Measurements from ENCODE around the gene FPR2.
"Not testable (repeated sequence)": the region's sequence is repeated elsewhere in the genome, so short reads cannot be mapped to it uniquely, and the experiment has no call there.

Gene FPR2

GRCh38 chr19:51760697-51761356 is at the start of gene FPR2:
FPR2 (plus strand) TSS chr19:51761180; CDS start chr19:51768659, 7,479 bp downstream.
- DNase-seq: no peak

- DNase-seq: no peak
Observed at GRCh38 chr19:51711702-51712101, 49.3 kb upstream of the FPR2 start.

- no peak for DNase-seq
Observed at GRCh38 chr19:51712461-51713081, 48.4 kb upstream of the FPR2 start.

DNA sequence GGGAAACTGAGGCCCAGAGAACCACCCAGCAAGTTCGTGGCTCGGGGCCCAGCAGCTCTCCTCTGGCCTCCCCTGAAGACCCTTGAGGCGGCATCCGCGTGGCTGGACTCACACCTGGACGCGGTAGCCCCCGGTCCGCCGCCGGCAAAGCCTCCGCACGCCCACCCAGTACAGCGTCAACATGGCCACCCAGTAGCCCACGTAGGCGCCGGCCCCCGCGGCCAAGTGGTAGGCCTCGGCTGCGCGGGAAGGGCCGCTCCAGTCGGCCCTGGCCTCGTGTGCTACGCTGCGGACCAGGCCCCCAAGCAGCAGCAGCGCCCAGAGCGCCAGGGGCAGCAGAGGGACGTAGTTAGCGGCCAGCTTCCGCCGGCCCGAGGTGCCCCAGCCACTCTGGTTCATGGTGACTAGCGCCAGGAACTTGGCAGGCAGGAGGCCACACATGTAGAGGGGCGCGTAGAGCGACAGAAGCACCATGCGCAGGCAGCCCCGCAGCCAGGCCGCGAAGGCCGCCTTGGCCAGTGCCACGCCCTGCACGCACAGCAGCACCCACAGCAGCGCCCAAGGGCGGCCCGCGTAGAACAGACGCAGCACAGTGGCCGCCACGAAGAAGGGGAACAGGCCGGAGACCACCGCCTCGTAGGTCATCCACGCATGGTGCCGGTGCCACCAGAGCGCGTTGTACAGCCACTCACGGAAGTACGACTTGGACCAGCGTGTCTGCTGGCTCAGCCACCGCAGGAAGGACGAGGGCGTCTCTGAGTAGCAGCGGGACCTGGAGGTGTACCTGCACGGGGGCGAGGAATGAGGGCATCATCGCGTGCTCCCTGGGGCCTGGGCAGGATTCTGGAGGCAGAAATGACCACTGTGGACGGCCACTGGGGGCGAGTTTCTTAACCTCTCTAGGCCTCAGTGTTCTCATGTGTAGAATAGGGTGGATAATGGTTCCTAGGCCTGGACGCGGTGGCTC is 47.4 kb upstream of the FPR2 start:
- DNase-seq: no peak

- no peak for DNase-seq
Observed at GRCh38 chr19:51714848-51715247, 46.1 kb upstream of the FPR2 start.

- no peak for DNase-seq
Observed at GRCh38 chr19:51715850-51716249, 45.1 kb upstream of the FPR2 start.

DNA sequence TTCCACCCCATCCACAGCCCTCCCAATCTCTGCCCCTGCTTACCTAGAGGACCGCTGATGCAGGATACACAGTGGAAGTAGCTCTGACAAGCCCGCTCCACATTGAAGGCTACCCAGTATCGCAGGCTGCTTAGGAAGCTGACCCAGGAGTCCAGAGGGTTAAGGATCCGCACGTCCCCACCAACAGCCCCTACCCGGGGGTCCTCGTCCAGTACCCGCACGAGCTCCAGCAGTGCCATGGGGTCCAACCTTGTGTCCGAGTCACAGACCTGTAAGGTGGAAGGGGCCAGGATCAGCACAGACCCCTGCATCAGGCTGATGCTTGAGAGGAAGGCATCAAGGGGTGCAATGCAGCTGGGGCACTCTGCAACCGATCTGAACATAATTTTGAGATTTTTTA is 44.1 kb upstream of the FPR2 start:
- no peak for DNase-seq

DNA sequence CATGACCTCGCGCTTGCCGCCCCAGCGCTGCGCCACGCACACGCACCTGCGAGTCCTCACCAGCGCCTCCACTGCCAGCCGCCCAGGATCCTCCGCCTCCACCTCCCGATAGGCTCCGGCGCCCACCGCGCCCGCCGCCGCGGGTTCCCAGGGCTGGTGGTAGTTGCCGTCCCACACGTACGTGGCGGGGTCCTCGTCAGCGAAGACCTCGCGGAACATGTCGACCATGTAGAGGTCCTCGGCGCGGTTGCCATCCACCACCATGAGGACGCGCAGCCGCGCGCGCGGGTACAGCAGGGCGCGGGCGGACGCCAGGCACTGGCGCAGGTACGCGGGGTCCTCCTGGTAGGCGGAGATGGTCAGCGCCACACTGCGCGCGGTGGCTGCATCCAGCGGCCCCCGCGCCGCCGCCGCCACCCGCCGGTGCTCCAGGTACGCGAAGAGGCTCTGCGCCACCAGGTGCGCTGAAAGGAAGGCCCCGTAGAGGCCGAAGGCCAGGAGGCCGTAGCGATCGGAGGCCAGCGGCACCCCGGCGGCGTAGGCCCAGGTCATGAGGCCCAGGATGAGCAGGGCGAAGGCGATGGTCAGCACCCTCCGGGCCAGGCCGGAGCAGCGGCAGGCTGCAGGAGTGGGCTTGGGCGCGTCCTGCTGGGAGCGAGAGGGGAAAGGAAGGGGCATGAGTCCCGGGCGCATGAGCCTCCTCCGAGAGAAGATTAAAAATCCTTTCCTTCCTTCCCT is 41.6 kb upstream of the FPR2 start:
- no peak for DNase-seq

GRCh38 chr19:51721905-51722304 is 39.1 kb upstream of the FPR2 start:
- DNase-seq: no peak

DNA sequence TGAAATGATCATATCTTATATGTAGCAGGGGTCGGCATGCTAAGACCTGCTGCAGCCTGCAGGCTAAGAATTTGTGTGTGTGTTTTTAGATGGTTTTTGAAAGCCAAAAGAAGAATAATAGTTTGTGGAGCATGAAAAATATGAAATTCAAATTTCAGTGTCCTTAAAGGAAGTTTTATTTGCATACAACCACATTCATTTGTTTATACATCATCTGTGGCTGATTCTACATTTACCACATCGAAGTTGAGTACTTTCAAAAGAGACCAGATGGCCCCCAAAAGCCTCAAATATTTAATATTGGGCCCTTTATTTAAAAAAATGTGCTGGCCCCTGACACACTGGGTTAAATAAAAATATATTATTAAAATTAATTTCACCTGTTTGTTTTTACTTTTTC is 38.5 kb upstream of the FPR2 start:
- no peak for DNase-seq

GRCh38 chr19:51724543-51724942 is 36.4 kb upstream of the FPR2 start:
- DNase-seq: no peak

DNA sequence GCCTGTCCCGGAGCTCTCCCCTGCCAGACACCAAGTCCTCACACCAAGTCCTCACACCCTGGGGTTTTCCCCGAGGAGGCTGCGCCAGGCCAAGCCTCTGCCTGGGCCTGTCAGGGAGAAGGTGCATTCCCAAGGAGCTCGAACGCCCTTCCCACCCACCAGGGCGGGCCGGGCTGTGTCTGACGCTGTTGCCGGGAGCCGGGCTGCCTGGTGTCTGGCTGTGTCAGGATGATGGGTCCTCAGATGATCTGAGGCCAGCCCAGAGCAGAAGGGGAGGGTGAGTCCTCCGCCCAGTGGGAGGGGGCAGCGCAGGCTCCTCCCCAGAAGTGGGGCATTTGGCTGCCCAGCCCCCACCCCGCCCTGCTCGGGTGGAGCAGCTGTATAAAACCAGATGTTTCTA is 34.9 kb upstream of the FPR2 start:
- no peak for DNase-seq

- DNase-seq: no peak
Observed at GRCh38 chr19:51727349-51727880, 33.6 kb upstream of the FPR2 start.

GRCh38 chr19:51729781-51730180 is 31.2 kb upstream of the FPR2 start:
- DNase-seq: no peak

DNA sequence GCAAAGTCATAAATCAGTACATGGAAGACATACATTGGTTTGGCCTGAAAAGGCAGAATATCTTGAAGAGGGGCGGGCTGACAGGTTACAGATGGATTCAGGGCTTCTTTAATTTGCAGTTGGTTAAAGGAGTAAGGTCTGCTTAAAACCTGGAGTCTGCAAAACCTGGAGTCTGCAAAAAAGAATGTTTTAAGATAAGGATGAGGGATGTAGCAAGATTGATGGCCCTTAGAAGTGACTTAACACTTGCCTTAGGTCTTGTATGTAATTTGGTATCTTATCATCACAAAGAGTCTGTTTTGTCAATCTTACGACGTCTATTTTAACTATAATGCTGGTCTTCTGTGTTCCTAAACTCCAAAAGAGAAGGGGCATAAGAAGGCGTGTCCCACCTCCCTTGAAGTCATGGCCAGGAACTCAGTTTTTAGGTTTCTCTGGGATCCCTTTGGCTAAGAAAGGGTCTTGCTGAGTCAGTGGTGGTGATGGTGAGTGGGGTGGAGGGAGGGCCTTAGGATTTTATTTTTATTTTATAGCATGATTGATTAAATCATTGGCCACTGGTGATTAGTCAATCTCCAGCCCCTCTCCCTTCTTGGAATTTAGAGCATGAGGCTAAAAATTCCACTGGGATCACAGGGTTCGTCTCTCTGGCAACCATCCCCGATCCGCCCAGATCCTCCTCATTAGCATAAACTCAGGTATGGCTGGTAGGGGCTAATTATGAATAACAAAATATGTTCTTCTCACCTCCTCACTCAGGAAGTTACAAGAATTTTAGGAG is 27.0 kb upstream of the FPR2 start:
- DNase-seq: no peak

GRCh38 chr19:51735759-51736449 is 25.1 kb upstream of the FPR2 start:
- DNase-seq: no peak

DNA sequence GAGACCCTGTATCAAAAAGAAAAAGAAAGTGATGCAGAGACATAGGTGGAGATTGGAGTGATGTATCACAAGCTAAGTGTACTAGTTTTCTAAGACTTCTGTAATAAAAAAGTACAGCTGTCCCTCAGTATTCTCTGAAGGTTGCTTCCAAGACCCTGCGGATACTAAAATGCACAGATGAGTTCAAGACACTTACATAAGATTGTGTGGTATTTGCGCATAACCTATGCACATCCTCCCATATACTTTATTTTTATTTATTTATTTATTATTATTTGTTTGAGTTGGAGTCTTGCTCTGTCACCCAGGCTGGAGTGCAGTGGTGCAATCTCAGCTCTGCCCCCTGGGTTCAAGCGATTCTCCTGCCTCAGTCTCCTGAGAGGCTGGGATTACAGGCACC is 23.6 kb upstream of the FPR2 start:
- DNase-seq: no peak

GRCh38 chr19:51737924-51738323 is 23.1 kb upstream of the FPR2 start:
- DNase-seq: no peak

- DNase-seq: not testable (repeated sequence)
Observed at GRCh38 chr19:51738523-51738922, 22.5 kb upstream of the FPR2 start.

DNA sequence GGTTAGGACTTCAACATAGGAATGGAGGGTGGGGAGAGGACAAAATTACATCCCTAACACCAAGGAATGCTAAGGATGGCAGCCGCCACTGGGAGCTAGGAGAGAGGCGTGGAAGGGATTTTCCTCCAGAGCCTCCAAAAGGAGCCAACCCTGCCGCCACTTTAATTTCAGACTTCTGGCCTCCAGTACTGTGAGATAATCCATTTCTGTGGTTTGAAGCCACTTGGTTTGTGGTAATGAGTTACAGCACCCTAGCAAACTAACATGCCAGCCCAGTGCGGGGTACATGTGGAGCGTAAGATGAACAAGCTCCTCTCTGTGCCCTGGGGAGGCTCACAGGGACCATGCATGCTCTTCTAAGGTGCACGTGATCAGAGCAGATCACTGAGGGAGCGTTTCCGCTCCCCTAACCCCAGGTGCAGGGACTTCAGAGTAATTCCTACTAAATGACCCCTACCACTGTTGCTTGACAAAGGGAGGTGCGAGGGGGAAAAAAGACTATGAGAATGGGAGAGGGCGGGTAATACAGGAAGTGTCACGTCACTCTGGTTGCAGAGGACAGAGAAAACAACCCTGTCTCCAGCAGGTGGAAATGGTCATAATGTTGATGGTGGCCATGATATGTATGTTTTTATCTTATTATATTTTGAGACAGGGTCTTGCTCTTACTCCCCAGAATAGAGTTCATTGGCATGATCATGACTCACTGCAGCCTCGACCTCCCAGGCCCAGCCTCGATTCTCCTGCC is 21.3 kb upstream of the FPR2 start:
- no peak for DNase-seq

- no peak for DNase-seq
Observed at GRCh38 chr19:51740356-51740755, 20.6 kb upstream of the FPR2 start.

All from NCI-H2107 (cell line).